OCI-M1 (cell line): ENCODE results near the gene TAMM41.
A peak's percentile ranks its signal among the peaks of the same experiment; 100 is the strongest.
"Not testable (repeated sequence)": the region's sequence is repeated elsewhere in the genome, so short reads cannot be mapped to it uniquely, and the experiment has no call there.

Source experiments
- DNase-seq: peaks from one replicate; lab custom pipeline; 2025; lab: John Stamatoyannopoulos, UW

Gene TAMM41

GRCh38 chr3:11764931-11765363, 81.7 kb downstream of the TAMM41 start:
- DNase-seq, result peak; percentile 67

- DNase-seq, result no peak
Observed at GRCh38 chr3:11759996-11760395, 86.7 kb downstream of the TAMM41 start.

- DNase-seq, result no peak
Observed at GRCh38 chr3:11757929-11758328, 88.8 kb downstream of the TAMM41 start.

DNA sequence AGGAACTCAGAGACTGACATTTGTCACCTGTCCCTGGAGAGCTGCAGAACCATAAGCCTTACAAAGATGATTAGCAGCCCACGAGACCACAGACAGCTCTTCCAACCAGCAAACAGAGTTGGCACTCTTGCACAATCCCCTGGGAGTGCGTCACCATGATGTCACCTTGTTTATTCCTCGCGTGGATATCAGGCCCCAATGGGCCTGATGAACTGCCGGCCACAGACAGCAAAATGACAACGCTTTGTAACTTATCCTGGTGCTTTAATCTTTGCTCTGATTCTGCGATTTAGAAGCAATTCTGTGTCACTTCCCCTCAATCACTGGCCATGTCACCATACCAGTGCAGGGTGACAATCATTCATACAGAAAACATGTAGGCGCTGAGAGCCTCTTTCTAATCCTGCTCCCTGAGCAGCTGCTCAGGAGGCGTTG, 89.2 kb downstream of the TAMM41 start:
- peak; percentile 73 for DNase-seq

GRCh38 chr3:11755276-11755675, 91.4 kb downstream of the TAMM41 start:
- no peak for DNase-seq

DNA sequence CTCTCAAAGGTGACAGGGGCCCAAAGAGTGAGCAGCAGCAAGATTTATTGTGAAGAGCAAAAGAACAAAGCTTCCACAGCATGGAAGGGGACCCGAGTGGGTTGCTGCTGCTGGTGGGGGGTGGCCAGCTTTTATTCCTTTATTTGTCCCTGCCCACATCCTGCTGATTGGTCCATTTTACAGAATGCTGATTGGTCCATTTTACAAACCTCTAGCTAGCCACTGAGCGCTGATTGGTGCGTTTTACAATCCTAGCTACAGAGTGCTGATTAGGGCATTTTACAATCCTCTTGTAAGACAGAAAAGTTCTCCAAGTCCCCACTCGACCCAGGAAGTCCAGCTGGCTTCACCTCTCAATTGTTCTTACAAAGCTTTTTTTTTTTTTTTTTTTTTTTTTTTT, 94.4 kb downstream of the TAMM41 start:
- DNase-seq, result not testable (repeated sequence)

DNA sequence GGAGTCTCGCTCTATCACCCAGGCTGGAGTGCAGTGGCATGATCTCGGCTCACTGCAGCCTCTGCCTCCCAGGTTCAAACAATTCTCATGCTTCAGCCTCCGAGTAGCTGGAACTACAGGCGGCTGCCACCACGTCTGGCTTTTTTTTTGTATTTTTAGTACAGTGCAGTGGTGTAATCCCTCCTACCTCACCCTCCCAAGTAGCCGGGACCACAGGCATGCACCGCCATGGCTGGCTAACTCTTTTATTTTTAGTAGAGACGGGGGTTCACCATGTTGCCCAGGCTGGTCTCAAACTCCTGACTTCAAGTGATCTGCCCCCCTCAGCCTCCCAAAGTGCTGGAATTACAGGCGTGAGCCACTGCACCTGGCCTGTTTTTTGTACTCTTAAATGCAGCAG, 98.4 kb downstream of the TAMM41 start:
- not testable (repeated sequence) for DNase-seq
